HepG2 (cell line): ENCODE data around the gene ARTN. TPM values are rescaled to one million over a fixed set of nuclear protein-coding genes. Genes with fewer than 3 reads are reported as not detected.

Experiments
- ARID2 ChIP-seq: sonication (generic); formaldehyde crosslinking; IDR thresholded peaks from 2 replicates; pipeline ENCODE4 v1.8.1; 2022; ENCODE audit warnings: mild to moderate bottlenecking, missing genetic modification reagents, borderline replicate concordance
- ATAD3A ChIP-seq: sonication (generic); formaldehyde crosslinking; IDR thresholded peaks from 2 replicates; pipeline ENCODE4 v1.4.0; 2020; ENCODE audit warnings: missing genetic modification reagents
- FIP1L1 ChIP-seq: fragments of 200-400 bp; formaldehyde crosslinking; IDR thresholded peaks from 2 replicates; pipeline ENCODE4 v1.6.1; 2018; ENCODE audit warnings: low read depth, mild to moderate bottlenecking, low read length, moderate library complexity, borderline replicate concordance; ENCODE audit not compliant: insufficient read depth
- GABPA ChIP-seq, 2 experiments: IDR thresholded peaks; 2 replicates each; pipeline ENCODE4 v1.6.1; 2011 to 2016; ENCODE audit warnings: low read depth in 2 of 2, low read length in 1 of 2, missing biosample characterization in 1 of 2, missing genetic modification characterization in 1 of 2
- NFRKB ChIP-seq: fragments of 450-650 bp; IDR thresholded peaks from 2 replicates; pipeline ENCODE4 v1.6.1; 2017
- RFX3 ChIP-seq: IDR thresholded peaks from 2 replicates; pipeline ENCODE4 v1.6.1; 2016; ENCODE audit warnings: missing biosample characterization, missing genetic modification reagents
- SALL1 ChIP-seq: sonication (generic); formaldehyde crosslinking; IDR thresholded peaks from 2 replicates; pipeline ENCODE4 v1.8.0; 2022; ENCODE audit warnings: mild to moderate bottlenecking, missing genetic modification reagents
- ZBTB20 ChIP-seq: sonication (generic); formaldehyde crosslinking; IDR thresholded peaks from 2 replicates; pipeline ENCODE4 v1.8.1; 2023; ENCODE audit warnings: missing genetic modification reagents, low read depth, mild to moderate bottlenecking, borderline replicate concordance
- ZNF20 ChIP-seq: sonication (generic); formaldehyde crosslinking; IDR thresholded peaks from 2 replicates; pipeline ENCODE4 v1.4.0; 2020; ENCODE audit warnings: mild to moderate bottlenecking, moderate library complexity, missing genetic modification reagents
- polyA plus RNA-seq, 8 experiments: library from polyadenylated mRNA; depleted of rRNA in 3 of 8; stranded (reverse) in 7 of 8; unstranded in 1 of 8; fragments of >200 nt; fragmentation: Illumina TruSeq in 4 of 8; extraction: Trizol in 4 of 8; gene quantifications; 2 replicates each; pipeline versions ENCODE4 v1.2.1 to v1.2.3, GENCODE V29; 2011 to 2016; ENCODE audit warnings: low read depth in 4 of 8, missing spikeins in 1 of 8, mixed read lengths in 1 of 8; ENCODE audit not compliant: insufficient read depth in 1 of 8
- total RNA-seq, 5 experiments: library from RNA; depleted of rRNA; stranded (reverse); fragments of >200 nt; fragmentation: Illumina TruSeq; extraction: Trizol; gene quantifications; 2 replicates each; pipeline ENCODE4 v1.2.3, GENCODE V29; 2016; ENCODE audit warnings: low read depth in 1 of 5
- TF ChIP-seq, protein P1 (sequence below): sonication (generic); formaldehyde crosslinking; IDR thresholded peaks from 2 replicates; pipeline ENCODE4 v1.8.0; 2022; ENCODE audit warnings: missing genetic modification reagents, low read depth, mild to moderate bottlenecking, borderline replicate concordance
- TF ChIP-seq, protein P2 (sequence below), 2 experiments: fragments of 450-650 bp in 1 of 2; sonication (generic) in 1 of 2; formaldehyde crosslinking; IDR thresholded peaks; 2 replicates each; pipeline versions ENCODE4 v1.5.0 to v1.8.0; 2020 to 2022; ENCODE audit warnings: mild to moderate bottlenecking in 1 of 2, missing genetic modification reagents in 1 of 2
- TF ChIP-seq, protein P3 (sequence below): sonication (generic); formaldehyde crosslinking; IDR thresholded peaks from 2 replicates; pipeline ENCODE4 v1.4.0; 2020; ENCODE audit warnings: missing genetic modification reagents
- TF ChIP-seq, protein P4 (sequence below): sonication (generic); formaldehyde crosslinking; IDR thresholded peaks from 2 replicates; pipeline ENCODE4 v1.4.0; 2020; ENCODE audit warnings: missing genetic modification reagents
- TF ChIP-seq, protein P5 (sequence below): IDR thresholded peaks from 2 replicates; pipeline ENCODE4 v1.4.0; 2020; ENCODE audit warnings: mild to moderate bottlenecking, missing genetic modification reagents
- TF ChIP-seq, protein P6 (sequence below), 2 experiments: sonication (generic) in 1 of 2; formaldehyde crosslinking in 1 of 2; IDR thresholded peaks; 2 replicates each; pipeline versions ENCODE4 v1.5.1 to v1.6.1; 2011 to 2020; ENCODE audit warnings: borderline replicate concordance in 1 of 2, low read depth in 1 of 2, low read length in 1 of 2, mild to moderate bottlenecking in 1 of 2, missing genetic modification reagents in 1 of 2, moderate library complexity in 1 of 2

The ARTN gene
- total and polyA plus RNA-seq, 2 of the 13 experiments (the other 11 are each of a cell fraction or from before 2014, with no cell fraction given): 0.11 to 0.62 TPM

DNA sequence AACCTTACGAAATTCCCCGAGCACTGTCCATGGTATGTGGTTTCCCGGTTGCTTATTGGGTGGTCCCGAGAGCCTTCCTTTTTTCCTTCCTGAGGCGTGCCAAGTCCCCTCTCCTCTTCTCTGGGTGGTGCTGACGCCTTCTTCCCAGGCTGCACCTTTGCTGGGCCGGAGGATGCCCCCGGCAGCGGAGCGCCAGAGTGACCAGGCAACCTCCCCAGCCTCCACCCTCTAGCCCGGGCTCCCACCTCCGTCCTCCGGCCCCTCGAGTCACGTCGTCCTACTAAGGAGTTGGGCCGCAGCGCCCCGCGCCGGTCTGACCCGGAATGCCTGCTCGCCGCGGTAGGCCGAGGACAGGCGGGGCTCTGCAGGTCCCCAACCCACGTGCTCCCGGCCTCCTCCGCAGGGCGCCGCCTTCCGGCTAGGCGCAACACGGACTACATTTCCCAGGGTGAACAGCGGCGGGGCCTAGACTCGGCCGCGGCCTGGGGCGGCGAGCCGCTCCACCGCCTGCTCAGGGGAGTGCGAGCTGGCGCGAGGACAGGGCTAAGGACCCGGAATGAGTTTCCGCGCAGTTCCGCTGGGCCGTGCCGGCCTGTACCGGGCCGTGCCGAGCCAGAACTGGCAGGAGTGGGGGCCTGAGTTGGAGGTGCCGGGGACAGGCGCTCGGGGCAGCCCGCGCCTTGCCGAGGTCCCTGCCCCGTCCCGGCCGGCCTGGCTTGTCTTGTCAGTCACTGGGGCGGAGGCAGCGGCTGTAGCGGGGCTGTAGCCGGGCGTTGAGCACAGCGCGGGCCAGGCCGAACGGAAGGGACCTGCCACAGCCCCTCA lies 12.8 kb downstream of the ARTN start, which contains the start of gene IPO13 (continued):
- no peak; the same call in 1 of the 2 replicates for TF ChIP-seq ZBTB20 (CRISPR knock-in tag)
- TF ChIP-seq ZNF20: no peak
- TF ChIP-seq GABPA (IDR thresholded peaks at IDR 0.05; ENCODE audit: low read depth, low read length): peak; percentile 55
- TF ChIP-seq GABPA (CRISPR knock-in tag; IDR thresholded peaks at IDR 0.05; ENCODE audit: low read depth): peak; percentile 76
- TF ChIP-seq SALL1 (CRISPR knock-in tag): peak; percentile 83
- TF ChIP-seq, protein P1, sequence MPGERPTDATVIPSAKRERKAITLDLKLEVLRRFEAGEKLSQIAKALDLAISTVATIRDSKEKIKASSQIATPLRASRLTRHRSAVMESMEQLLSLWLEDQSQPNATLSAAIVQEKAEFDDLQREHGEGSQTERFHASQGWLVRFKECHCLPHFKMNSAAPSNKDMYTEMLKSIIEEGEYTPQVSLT: no peak
- TF ChIP-seq, protein P2, sequence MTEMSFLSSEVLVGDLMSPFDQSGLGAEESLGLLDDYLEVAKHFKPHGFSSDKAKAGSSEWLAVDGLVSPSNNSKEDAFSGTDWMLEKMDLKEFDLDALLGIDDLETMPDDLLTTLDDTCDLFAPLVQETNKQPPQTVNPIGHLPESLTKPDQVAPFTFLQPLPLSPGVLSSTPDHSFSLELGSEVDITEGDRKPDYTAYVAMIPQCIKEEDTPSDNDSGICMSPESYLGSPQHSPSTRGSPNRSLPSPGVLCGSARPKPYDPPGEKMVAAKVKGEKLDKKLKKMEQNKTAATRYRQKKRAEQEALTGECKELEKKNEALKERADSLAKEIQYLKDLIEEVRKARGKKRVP (CRISPR knock-in tag; IDR thresholded peaks at IDR 0.05): peak in 1 of 2 experiments; percentile 63; a peak in 2 of 4 replicates
- TF ChIP-seq NFRKB: no peak
- TF ChIP-seq ARID2 (CRISPR knock-in tag): no peak
- no peak for TF ChIP-seq FIP1L1
- TF ChIP-seq, protein P3, sequence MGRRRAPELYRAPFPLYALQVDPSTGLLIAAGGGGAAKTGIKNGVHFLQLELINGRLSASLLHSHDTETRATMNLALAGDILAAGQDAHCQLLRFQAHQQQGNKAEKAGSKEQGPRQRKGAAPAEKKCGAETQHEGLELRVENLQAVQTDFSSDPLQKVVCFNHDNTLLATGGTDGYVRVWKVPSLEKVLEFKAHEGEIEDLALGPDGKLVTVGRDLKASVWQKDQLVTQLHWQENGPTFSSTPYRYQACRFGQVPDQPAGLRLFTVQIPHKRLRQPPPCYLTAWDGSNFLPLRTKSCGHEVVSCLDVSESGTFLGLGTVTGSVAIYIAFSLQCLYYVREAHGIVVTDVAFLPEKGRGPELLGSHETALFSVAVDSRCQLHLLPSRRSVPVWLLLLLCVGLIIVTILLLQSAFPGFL (CRISPR knock-in tag): no peak
- TF ChIP-seq, protein P4, sequence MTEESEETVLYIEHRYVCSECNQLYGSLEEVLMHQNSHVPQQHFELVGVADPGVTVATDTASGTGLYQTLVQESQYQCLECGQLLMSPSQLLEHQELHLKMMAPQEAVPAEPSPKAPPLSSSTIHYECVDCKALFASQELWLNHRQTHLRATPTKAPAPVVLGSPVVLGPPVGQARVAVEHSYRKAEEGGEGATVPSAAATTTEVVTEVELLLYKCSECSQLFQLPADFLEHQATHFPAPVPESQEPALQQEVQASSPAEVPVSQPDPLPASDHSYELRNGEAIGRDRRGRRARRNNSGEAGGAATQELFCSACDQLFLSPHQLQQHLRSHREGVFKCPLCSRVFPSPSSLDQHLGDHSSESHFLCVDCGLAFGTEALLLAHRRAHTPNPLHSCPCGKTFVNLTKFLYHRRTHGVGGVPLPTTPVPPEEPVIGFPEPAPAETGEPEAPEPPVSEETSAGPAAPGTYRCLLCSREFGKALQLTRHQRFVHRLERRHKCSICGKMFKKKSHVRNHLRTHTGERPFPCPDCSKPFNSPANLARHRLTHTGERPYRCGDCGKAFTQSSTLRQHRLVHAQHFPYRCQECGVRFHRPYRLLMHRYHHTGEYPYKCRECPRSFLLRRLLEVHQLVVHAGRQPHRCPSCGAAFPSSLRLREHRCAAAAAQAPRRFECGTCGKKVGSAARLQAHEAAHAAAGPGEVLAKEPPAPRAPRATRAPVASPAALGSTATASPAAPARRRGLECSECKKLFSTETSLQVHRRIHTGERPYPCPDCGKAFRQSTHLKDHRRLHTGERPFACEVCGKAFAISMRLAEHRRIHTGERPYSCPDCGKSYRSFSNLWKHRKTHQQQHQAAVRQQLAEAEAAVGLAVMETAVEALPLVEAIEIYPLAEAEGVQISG: peak; percentile 92
- TF ChIP-seq, protein P5, sequence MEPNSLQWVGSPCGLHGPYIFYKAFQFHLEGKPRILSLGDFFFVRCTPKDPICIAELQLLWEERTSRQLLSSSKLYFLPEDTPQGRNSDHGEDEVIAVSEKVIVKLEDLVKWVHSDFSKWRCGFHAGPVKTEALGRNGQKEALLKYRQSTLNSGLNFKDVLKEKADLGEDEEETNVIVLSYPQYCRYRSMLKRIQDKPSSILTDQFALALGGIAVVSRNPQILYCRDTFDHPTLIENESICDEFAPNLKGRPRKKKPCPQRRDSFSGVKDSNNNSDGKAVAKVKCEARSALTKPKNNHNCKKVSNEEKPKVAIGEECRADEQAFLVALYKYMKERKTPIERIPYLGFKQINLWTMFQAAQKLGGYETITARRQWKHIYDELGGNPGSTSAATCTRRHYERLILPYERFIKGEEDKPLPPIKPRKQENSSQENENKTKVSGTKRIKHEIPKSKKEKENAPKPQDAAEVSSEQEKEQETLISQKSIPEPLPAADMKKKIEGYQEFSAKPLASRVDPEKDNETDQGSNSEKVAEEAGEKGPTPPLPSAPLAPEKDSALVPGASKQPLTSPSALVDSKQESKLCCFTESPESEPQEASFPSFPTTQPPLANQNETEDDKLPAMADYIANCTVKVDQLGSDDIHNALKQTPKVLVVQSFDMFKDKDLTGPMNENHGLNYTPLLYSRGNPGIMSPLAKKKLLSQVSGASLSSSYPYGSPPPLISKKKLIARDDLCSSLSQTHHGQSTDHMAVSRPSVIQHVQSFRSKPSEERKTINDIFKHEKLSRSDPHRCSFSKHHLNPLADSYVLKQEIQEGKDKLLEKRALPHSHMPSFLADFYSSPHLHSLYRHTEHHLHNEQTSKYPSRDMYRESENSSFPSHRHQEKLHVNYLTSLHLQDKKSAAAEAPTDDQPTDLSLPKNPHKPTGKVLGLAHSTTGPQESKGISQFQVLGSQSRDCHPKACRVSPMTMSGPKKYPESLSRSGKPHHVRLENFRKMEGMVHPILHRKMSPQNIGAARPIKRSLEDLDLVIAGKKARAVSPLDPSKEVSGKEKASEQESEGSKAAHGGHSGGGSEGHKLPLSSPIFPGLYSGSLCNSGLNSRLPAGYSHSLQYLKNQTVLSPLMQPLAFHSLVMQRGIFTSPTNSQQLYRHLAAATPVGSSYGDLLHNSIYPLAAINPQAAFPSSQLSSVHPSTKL: peak; percentile 63
- TF ChIP-seq RFX3 (CRISPR knock-in tag): no peak
- TF ChIP-seq, protein P6, sequence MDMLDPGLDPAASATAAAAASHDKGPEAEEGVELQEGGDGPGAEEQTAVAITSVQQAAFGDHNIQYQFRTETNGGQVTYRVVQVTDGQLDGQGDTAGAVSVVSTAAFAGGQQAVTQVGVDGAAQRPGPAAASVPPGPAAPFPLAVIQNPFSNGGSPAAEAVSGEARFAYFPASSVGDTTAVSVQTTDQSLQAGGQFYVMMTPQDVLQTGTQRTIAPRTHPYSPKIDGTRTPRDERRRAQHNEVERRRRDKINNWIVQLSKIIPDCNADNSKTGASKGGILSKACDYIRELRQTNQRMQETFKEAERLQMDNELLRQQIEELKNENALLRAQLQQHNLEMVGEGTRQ (IDR thresholded peaks at IDR 0.05; ENCODE audit: low read depth, low read length): peak; percentile 74
- TF ChIP-seq, protein P6 (CRISPR knock-in tag; IDR thresholded peaks at IDR 0.05; ENCODE audit: borderline replicate concordance): peak; percentile 92; the same call in 1 of the 2 replicates
- no peak for TF ChIP-seq ATAD3A (CRISPR knock-in tag)
